Urinary bladder (tissue), 4 donors: ENCODE results near the gene ACVR1C. TPM values are rescaled to one million over a fixed set of nuclear protein-coding genes. Genes with fewer than 3 reads are reported as not detected.
A peak's percentile ranks its signal among the peaks of the same experiment; 100 is the strongest.

Experiments used
- DNase-seq: peaks from one replicate; pipeline ENCODE4 v3.0.0-alpha.2; 2015; ENCODE audit errors: extremely low spot score
- H3K27ac ChIP-seq: one replicate; pipeline ENCODE4 v1.5.1; 2013; ENCODE audit warnings: low read depth, mild to moderate bottlenecking, moderate library complexity
- H3K36me3 ChIP-seq: one replicate; pipeline ENCODE4 v1.6.1; 2013; ENCODE audit warnings: mild to moderate bottlenecking, moderate library complexity; ENCODE audit not compliant: insufficient read depth
- H3K4me1 ChIP-seq: one replicate; pipeline ENCODE4 v1.6.1; 2013; ENCODE audit warnings: mild to moderate bottlenecking, moderate library complexity; ENCODE audit not compliant: insufficient read depth
- H3K4me3 ChIP-seq: one replicate; pipeline ENCODE4 v1.5.1; 2013; ENCODE audit warnings: low read depth, low read length
- WGBS: extraction: QIAGEN DNeasy Blood & Tissue Kit; methylation state at CpG from one replicate; pipeline ENCODE4 v1.1.7; 2013; 5-methylcytosine and 5-hydroxymethylcytosine counted together
- polyA plus RNA-seq: library from polyadenylated mRNA; stranded (reverse); fragments of 200-250 nt; gene quantifications from one replicate; pipeline ENCODE4 v1.2.3, GENCODE V29; 2013
- total RNA-seq: library from RNA; depleted of rRNA; stranded (reverse); fragments of >200 nt; gene quantifications from one replicate; pipeline ENCODE4 v1.2.3, GENCODE V29; 2014
- donor health status: healthy with polysubstance abuse.
- donor health status: healthy.

The ACVR1C gene
- 0.37 TPM for total RNA-seq
- 0.67 TPM for polyA plus RNA-seq

DNA sequence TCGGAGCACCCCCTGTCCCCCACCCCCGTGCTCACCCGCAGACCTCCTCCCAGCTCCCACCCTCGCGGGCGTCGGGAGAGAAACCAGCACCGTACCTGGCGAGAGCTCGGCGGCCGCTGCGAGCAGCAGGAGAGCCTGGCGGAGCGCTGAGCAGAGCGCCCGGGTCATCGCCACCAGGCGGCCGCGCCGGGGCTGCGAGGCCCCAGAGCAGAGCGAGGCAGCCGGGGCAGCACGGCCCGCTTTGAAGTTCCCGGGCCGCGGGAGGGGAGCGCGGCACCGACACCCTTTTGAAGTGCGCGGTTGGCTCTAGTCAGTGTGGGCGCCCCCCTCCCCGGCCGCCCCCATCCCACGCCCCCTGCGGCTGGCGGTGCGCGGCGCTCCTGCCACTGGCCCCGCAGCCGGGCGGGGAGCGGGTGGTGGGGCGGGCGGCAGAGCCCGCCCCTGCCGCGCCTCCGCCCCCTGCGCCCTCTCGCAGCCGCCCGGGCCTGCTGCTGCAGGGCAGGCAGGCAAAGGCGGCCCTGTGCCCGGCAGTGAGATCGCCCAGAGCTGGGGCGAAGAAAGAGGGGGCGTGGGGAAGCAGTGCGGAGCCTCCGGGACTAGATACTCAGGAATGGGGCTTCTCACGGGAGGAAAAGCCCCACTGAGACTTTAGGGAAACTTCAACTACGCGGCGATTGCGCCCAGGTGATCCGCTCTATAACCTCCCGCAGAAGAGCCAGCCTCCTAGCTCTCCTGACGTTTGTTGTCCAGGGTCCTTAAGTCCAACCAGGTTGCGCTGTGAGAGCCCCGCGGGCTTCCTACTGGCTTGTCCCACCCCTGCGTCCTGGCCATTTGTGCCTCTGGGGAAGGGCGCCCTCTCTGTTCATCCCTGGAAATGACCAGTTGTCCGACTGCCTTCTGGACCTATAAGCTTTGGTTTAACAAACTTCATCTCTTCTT is at the start of gene ACVR1C:
Gene ACVR1C (minus strand): TSS at position 388 of the 939 bp plus-strand sequence. CDS start 220 bp downstream, at position 168.
- Histone ChIP-seq H3K4me1 (no peaks in the 10 kb centered on the region), H3K27ac (no peak within 1 kb of the TSS), H3K4me3 (peak within 1 kb of the TSS; percentile 54), H3K36me3 (no peaks in the 10 kb centered on the region)
- no peak for DNase-seq
- under 1% methylated on average over 79 of the region's 79 CpGs for WGBS

DNA sequence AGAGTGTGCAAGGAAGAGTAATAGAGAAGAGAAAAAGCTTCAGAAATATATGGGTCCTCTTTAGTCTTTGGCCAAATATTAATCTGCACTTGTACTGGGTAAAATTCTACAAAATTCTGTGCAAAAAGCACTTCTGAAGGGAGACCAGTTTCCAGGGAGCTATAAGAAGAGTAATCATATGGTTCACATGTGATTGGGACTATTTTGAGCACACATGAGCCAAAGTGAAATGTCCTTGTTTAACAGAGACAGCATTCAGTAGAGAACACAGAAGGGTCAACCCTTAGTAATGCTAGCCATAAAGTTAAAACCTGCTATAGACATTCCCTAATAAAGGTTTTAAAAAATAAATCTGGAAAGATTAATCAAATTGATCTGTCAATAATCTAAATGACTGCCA is 49.3 kb upstream of the ACVR1C start:
- H3K4me3 ChIP-seq = no peak overlapping the region
- H3K27ac ChIP-seq = no peak overlapping the region
- no peaks in the 10 kb centered on the region for H3K4me1 ChIP-seq

DNA sequence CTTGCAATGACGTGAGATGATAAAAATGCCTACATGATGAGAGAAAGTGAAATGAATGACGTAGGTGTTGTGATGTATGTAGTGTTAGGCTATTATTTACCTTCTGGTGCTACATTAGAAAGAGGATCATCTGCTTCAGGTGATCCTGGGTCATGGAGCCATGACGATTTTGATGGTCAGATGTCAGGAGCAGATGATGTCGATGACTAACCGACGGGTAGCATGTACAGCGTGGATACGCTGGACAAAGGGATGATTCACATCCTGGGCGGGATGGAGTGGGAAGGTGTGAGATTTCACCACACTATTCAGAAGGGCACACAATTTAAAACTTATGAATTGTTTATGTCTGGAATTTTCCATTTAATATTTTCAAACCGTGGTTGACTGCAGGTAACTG is 43.5 kb upstream of the ACVR1C start:
- H3K27ac ChIP-seq = no peak overlapping the region
- WGBS = 94% methylated on average over 10 of the region's 10 CpGs
- no peaks in the 10 kb centered on the region for H3K36me3 ChIP-seq
- DNase-seq = no peak
- H3K4me3 ChIP-seq = no peak overlapping the region
- no peaks in the 10 kb centered on the region for H3K4me1 ChIP-seq

More for the DNA sequence above, 49.3 kb upstream of the ACVR1C start:
- no peaks in the 10 kb centered on the region for H3K36me3 ChIP-seq
- DNase-seq = no peak

DNA sequence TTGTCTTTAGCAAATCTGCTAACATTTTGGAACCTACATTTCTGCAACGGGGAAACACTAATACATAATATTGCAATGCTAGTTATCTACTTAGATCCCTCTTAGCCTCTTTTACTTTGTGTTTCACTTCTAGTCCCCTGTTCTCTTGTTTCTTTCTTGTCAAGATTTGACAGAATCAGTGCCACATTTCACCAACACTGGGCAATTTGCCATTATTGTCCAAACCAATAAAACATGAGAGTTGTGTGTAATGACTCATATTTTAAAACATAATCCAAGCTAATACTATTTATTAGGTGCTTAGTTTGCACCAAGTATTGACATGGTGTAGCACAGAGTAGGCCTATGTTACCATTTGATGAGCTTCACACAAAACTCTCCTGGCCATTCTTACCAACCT is 33.7 kb upstream of the ACVR1C start:
- H3K4me1 ChIP-seq = no peaks in the 10 kb centered on the region
- H3K27ac ChIP-seq = no peak overlapping the region
- H3K4me3 ChIP-seq = no peak overlapping the region
- H3K36me3 ChIP-seq = no peaks in the 10 kb centered on the region
- DNase-seq = no peak
- 59% methylated on average over 1 of the region's 1 CpG for WGBS

DNA sequence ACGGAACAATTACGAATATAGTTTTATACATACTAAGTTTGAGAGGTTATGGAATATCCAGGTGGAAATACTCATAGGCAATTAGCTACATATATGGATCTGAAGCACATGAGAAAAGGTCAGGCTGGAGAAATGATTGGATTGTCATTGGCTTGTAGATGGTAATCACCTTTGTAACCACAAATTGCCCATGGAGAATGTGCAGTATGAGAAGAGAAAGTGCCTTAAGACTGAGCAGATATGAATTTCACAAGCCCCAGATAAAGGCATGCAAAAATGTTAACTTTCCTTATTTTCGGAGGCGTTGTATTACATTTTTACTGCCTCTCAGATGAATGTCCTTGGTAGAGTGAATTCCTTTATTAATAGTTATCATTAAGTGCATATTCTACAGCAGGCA is 33.1 kb upstream of the ACVR1C start:
- WGBS = 81% methylated on average over 4 of the region's 4 CpGs

DNA sequence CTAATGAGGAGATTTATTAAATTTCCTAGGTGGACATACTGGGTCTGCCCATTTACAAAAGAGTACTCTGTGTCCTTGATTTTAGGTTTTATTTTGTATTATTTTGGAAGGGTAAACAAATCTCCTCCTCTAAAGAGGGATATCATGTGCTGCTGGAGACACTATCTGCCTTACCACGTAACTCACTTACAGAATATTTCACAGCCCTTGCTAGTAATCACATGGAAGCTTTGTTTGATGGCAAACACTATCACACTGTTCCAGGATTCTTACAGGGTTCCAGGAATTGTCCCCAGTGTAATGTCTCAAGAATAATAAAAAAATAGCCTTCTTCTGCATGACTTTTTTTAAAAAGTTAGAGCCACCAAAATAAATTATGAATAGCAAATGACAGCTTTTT is 29.2 kb upstream of the ACVR1C start:
- DNase-seq = no peak
- H3K36me3 ChIP-seq = no peaks in the 10 kb centered on the region
- H3K4me1 ChIP-seq = no peaks in the 10 kb centered on the region
- no peak overlapping the region for H3K27ac ChIP-seq
- 90% methylated on average over 1 of the region's 1 CpG for WGBS
- no peak overlapping the region for H3K4me3 ChIP-seq

More for the DNA sequence above, 33.1 kb upstream of the ACVR1C start:
- no peak overlapping the region for H3K27ac ChIP-seq
- H3K4me1 ChIP-seq = no peaks in the 10 kb centered on the region
- no peaks in the 10 kb centered on the region for H3K36me3 ChIP-seq
- no peak overlapping the region for H3K4me3 ChIP-seq
- DNase-seq = no peak

DNA sequence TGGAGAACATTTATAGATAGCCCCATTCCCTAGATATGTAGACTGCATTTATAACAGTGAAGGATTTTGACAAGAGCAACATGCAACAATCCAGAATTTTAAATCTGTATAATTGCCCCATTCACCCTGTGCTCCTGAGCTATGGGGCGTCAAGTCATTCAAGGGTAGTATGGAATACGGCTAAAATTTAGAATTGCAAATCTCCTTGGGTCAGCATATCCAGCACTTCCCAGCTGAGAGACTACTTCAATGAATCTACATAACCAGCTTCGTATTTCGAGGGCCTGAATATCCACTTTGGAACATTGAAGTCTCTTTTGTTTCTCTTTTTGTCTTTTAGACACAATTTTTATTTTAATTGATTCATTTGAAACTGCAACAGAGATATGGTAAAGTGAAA is 28.4 kb upstream of the ACVR1C start:
- Histone ChIP-seq H3K36me3 (no peaks in the 10 kb centered on the region), H3K4me3 (no peak overlapping the region), H3K27ac (no peak overlapping the region), H3K4me1 (no peaks in the 10 kb centered on the region)
- DNase-seq = no peak
- WGBS = 80% methylated on average over 4 of the region's 4 CpGs

DNA sequence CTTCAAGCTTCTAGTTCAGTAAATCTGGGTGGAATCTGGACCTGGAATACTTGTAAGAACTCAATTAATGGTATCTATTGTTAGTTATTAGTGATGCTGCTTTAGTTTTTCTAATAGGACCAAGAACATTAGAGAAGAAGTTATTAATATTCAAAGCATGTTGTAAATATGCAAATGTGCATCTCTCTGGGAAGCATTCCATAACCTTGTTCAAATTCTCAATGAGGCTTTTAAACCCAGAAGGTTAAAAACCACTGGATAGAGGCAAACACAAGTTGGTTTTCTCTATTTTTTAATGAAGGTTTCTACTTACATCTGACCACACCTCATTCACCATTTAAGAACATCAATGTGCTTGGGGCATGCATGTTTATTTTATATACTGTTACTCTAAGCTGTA is 16.1 kb upstream of the ACVR1C start:
- Histone ChIP-seq H3K4me3 (no peak overlapping the region), H3K27ac (no peak overlapping the region), H3K36me3 (no peaks in the 10 kb centered on the region), H3K4me1 (no peaks in the 10 kb centered on the region)
- DNase-seq = no peak

DNA sequence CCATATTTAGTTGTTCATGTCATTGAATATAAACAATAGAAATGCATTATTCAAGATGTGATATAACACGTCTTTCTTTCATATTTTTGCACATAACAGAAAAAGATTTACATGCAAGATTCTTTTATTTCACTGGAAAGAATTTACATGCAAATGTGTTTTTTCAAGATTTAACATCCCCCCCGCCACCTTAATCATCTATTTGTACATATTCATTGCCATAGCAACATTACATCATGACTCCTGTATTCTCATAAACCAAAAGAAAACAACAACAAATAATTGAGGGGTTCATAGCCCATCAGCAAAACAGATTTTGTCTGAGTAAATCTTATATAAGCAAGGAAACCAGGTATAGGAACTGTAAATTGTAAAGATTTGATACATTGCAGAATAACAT is 3.2 kb upstream of the ACVR1C start:
- no peak overlapping the region for H3K27ac ChIP-seq
- H3K4me3 ChIP-seq = no peak overlapping the region
- DNase-seq = no peak
- no peaks in the 10 kb centered on the region for H3K36me3 ChIP-seq
- no peaks in the 10 kb centered on the region for H3K4me1 ChIP-seq
- WGBS = 64% methylated on average over 2 of the region's 2 CpGs

DNA sequence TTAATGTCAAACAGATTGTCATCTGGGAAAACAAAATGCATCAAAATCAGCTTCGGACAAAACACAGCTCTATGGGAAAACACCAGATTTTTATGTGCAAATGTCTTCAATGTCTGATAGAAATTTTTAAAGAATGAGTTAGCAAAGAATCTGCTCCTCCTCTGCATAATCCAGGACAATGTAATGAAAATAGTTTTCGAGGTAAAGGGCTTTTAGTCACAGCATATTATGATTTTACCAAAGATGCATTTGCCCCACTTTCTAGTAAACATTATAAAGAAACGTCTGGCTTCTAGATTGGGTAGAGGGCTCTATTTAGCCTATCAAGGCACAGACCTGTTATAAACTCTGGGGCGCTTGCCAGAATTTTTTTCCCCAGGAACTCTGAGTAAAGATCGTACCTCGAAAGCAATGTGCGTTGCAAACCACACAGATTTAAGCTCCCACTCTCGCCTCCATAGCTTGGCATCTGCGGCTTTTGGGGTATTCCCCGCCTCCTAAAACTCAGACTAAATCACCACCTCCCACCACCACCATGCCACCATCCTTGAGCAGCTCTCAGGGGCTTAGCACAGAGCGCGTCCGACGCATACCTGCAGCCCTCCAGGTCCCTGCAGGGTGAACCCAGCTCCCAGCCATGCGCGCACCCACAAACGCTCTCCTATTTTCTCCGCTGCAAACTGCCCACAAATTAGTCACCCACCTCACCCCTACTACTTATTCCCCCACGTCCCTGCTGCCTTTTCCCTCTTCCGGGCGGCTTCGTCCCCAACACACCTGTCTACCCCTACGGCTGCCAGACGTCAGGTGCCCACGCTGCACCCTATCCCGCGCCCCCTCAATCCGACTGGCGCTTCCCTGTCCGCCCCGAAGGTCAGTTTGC is 829 bp downstream of the ACVR1C start:
- Histone ChIP-seq H3K4me1 (no peaks in the 10 kb centered on the region), H3K27ac (no peak overlapping the region), H3K4me3 (peak overlapping the region; percentile 54), H3K36me3 (no peaks in the 10 kb centered on the region)
- 5% methylated on average over 31 of the region's 31 CpGs for WGBS
- DNase-seq = no peak

DNA sequence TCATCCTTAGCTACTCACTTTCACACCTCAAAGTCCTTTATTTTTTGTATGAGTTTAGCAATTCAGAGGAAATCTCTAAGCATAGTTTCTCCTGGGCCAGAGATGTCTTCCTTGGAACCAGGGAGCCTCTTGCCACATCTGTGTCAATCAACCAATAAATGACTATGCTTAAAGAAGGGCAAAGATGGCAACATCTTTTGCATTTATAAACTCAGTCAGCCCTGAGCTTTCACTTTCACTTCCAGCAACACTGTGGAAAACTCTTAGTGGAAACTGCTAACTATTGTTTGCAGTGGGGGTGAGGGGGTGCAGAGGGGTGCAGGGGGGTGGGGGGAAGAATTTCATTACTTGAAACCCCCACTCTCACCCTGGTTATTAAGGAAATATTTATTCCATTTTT is 3.4 kb downstream of the ACVR1C start:
- H3K27ac ChIP-seq = no peak overlapping the region
- no peak for DNase-seq
- no peaks in the 10 kb centered on the region for H3K4me1 ChIP-seq
- H3K36me3 ChIP-seq = no peaks in the 10 kb centered on the region
- H3K4me3 ChIP-seq = no peak overlapping the region

DNA sequence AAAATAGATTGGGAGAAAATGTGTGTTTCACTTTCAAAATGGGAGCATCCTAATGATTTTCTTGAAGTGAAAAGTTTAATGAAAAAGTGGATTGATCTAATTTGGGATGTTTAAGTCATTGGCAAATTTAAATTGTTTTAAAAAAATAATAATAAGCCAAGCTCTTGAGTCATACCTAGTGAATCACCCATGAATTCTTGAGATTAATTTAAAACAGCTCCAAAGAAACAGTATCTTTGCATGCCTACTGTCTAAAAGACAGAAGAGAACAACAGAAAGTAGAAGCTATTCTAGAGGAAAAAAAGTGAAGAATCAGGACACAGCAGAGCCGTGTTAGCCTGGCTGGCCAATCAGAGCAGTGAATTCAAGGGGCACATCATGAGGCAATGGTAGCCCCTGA is 7.7 kb downstream of the ACVR1C start:
- Histone ChIP-seq H3K4me1 (no peaks in the 10 kb centered on the region), H3K4me3 (no peak overlapping the region), H3K27ac (no peak overlapping the region), H3K36me3 (no peaks in the 10 kb centered on the region)
- WGBS = 61% methylated on average over 1 of the region's 1 CpG
- no peak for DNase-seq

DNA sequence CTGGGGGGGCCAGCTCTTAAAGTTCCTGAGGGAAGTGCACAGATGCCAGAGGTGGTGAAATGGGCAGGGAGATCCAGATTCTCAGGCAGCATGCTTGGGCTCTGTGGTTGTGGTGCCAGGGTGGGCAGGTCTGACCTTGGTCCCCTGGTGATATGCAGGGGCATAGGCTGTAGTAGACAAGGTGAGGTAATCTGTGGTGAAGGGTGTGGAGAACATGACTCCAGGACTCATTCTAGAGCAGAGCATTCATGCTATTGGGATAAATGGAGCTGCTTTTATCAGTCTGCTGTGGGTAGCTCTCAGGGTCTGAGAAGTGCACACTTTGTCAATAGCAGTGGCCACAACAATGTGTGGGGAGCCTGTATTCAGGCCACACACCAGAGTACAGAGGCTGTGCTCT is 16.9 kb downstream of the ACVR1C start:
- no peaks in the 10 kb centered on the region for H3K4me1 ChIP-seq
- no peak for DNase-seq
- no peak overlapping the region for H3K27ac ChIP-seq
- H3K36me3 ChIP-seq = no peaks in the 10 kb centered on the region
- no peak overlapping the region for H3K4me3 ChIP-seq

DNA sequence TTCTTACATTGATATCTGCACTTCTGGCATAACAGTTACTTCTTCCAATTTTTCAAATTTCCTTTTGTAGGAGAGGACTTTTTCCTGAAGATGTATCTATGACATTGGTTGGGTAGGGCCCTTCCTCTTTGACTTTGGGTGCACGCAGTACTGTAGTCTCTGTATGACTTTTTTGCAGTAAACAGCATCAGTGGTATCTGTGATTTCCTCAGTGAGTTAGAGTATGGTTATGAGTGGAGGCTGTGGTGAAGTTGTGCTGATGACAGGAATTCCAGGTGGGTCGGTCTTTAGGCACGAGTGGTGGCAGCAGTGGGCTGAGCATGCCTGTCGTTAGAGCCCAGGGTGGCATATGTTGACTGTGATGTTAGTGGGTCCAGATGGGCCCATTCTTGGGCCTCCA is 17.6 kb downstream of the ACVR1C start:
- DNase-seq = no peak
- Histone ChIP-seq H3K4me1 (no peaks in the 10 kb centered on the region), H3K27ac (no peak overlapping the region), H3K36me3 (no peaks in the 10 kb centered on the region), H3K4me3 (no peak overlapping the region)
- WGBS = 97% methylated on average over 4 of the region's 4 CpGs
